ENCODE measurements around the gene ESYT1. TPM values are rescaled to one million over a fixed set of nuclear protein-coding genes. Genes with fewer than 3 reads are reported as not detected.

ESYT1 gene
- total and polyA plus RNA-seq, 2 experiments from 2014 or later = 108 to 216 TPM

DNA sequence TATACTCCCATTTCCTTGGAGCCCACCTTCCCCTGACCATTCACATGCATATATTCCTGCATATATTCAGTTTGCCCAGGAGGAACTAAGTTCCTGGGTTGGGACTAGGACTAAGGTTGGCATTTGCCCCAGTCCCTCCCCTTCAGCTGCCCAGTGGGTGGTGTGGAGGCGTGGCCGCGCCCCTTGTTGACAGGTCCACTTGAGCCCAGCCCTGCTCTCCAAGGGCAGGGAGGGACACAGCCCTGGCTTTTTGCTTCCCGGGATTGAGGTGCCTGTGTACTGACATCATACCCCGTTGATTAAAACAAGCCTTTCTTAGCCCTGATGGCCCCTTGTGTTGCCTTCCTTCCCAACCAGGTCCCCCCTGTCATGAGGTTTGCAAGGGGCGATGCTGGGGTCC lies 40.8 kb upstream of the ESYT1 start:
- Histone ChIP-seq H3F3A (ENCODE audit: insufficient read depth) (no peaks in the 10 kb centered on the region), H3K9me2 (ENCODE audit: insufficient read depth) (no peaks in the 10 kb centered on the region), H3K4me3 (no peak overlapping the region), H3K27me3 (replicated peaks; ENCODE audit: insufficient read depth) (no peaks in the 10 kb centered on the region), H3K9me3 (ENCODE audit: low read depth) (no peaks in the 10 kb centered on the region), H3K4me1 (ENCODE audit: insufficient read depth) (no peaks in the 10 kb centered on the region), H3K4me2 (ENCODE audit: unreplicated experiment) (no peak overlapping the region), H3K79me2 (ENCODE audit: insufficient read depth) (no peaks in the 10 kb centered on the region), H4K20me1 (ENCODE audit: insufficient read depth) (no peaks in the 10 kb centered on the region), H2AFZ (no peak overlapping the region), H3K27ac (no peak overlapping the region), H3K36me3 (ENCODE audit: low read depth) (no peaks in the 10 kb centered on the region), H3K9ac (no peak overlapping the region)
- TF ChIP-seq EZH2phosphoT487 (IDR thresholded peaks at IDR 0.05; ENCODE audit: insufficient read depth, low read depth) (no peak), EZH2 (IDR thresholded peaks at IDR 0.05; ENCODE audit: insufficient read depth, poor library complexity, severe bottlenecking) (no peak)
- DNase-seq = peak; percentile 27
- in situ Hi-C loops (cut with MboI) = no loop called here
- 64 to 72% methylated on average over 6 of the region's 6 CpGs for WGBS, 2 experiments (ENCODE audit: low coverage in 1 of 2, low lambda C conversion rate in 2 of 2, missing lambda C conversion rate in 2 of 2)

DNA sequence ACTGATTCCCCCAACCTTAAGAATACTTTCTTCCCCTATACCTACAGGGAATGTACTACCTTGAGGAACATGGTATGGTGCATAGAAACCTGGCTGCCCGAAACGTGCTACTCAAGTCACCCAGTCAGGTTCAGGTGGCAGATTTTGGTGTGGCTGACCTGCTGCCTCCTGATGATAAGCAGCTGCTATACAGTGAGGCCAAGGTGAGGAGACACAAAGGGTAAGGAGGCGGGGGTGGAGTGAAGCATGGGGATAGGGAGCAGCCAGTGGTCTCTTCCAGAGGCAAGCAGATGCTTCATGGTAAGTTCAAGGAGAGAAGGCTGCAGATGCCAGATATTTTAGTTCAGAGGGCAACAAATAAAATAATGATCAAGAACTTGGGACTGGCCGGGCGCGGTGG lies 30.3 kb upstream of the ESYT1 start:
- WGBS, 2 experiments (ENCODE audit: low coverage in 1 of 2, low lambda C conversion rate in 2 of 2, missing lambda C conversion rate in 2 of 2) = 77 to 86% methylated on average over 6 of the region's 6 CpGs
- TF ChIP-seq EZH2 (IDR thresholded peaks at IDR 0.05; ENCODE audit: insufficient read depth, poor library complexity, severe bottlenecking) (no peak), EZH2phosphoT487 (IDR thresholded peaks at IDR 0.05; ENCODE audit: insufficient read depth, low read depth) (no peak)
- Histone ChIP-seq H3K79me2 (ENCODE audit: insufficient read depth) (no peaks in the 10 kb centered on the region), H3F3A (ENCODE audit: insufficient read depth) (no peaks in the 10 kb centered on the region), H3K27me3 (replicated peaks; ENCODE audit: insufficient read depth) (peaks cover 24% of the 10 kb centered on the region), H3K4me1 (ENCODE audit: insufficient read depth) (no peaks in the 10 kb centered on the region), H3K9ac (no peak overlapping the region), H3K9me3 (ENCODE audit: low read depth) (no peaks in the 10 kb centered on the region), H3K4me3 (no peak overlapping the region), H3K4me2 (ENCODE audit: unreplicated experiment) (no peak overlapping the region), H3K27ac (no peak overlapping the region), H4K20me1 (ENCODE audit: insufficient read depth) (no peaks in the 10 kb centered on the region), H3K9me2 (ENCODE audit: insufficient read depth) (no peaks in the 10 kb centered on the region), H3K36me3 (ENCODE audit: low read depth) (no peaks in the 10 kb centered on the region), H2AFZ (no peak overlapping the region)
- no peak for DNase-seq
- in situ Hi-C loops (cut with MboI) = no loop called here

DNA sequence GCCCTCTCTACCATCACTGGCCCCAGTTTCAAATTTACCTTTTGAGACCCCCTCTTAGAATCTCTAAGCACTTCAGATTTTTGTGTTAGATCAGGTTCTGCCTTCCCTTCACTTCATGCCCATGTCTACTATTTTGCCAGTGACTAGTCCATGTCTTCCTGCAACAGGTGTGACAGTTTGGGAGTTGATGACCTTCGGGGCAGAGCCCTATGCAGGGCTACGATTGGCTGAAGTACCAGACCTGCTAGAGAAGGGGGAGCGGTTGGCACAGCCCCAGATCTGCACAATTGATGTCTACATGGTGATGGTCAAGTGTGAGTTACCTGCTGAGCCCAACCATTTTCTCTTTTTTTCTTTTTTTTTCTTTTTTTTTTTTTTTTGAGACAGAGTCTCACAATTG lies 29.5 kb upstream of the ESYT1 start:
- no peaks in the 10 kb centered on the region for H3K36me3 ChIP-seq (ENCODE audit: low read depth)
- no peak overlapping the region for H3K4me3 ChIP-seq
- no peak overlapping the region for H2AFZ ChIP-seq
- no peaks in the 10 kb centered on the region for H3K9me3 ChIP-seq (ENCODE audit: low read depth)
- H3K4me1 ChIP-seq (ENCODE audit: insufficient read depth) = 0 out of 2 replicates have a peak, but pooled peaks cover 5% of the 10 kb centered on the region
- peaks cover 24% of the 10 kb centered on the region for H3K27me3 ChIP-seq (replicated peaks; ENCODE audit: insufficient read depth)
- WGBS, 2 experiments (ENCODE audit: low coverage in 1 of 2, low lambda C conversion rate in 2 of 2, missing lambda C conversion rate in 2 of 2) = 63 to 74% methylated on average over 3 of the region's 3 CpGs
- in situ Hi-C loops (cut with MboI) = no loop called here
- H4K20me1 ChIP-seq (ENCODE audit: insufficient read depth) = no peaks in the 10 kb centered on the region
- H3F3A ChIP-seq (ENCODE audit: insufficient read depth) = no peaks in the 10 kb centered on the region
- no peak overlapping the region for H3K9ac ChIP-seq
- no peak overlapping the region for H3K4me2 ChIP-seq (ENCODE audit: unreplicated experiment)
- H3K79me2 ChIP-seq (ENCODE audit: insufficient read depth) = no peaks in the 10 kb centered on the region
- TF ChIP-seq EZH2phosphoT487 (IDR thresholded peaks at IDR 0.05; ENCODE audit: insufficient read depth, low read depth) (no peak), EZH2 (IDR thresholded peaks at IDR 0.05; ENCODE audit: insufficient read depth, poor library complexity, severe bottlenecking) (no peak)
- DNase-seq = no peak
- H3K27ac ChIP-seq = no peak overlapping the region
- H3K9me2 ChIP-seq (ENCODE audit: insufficient read depth) = no peaks in the 10 kb centered on the region

DNA sequence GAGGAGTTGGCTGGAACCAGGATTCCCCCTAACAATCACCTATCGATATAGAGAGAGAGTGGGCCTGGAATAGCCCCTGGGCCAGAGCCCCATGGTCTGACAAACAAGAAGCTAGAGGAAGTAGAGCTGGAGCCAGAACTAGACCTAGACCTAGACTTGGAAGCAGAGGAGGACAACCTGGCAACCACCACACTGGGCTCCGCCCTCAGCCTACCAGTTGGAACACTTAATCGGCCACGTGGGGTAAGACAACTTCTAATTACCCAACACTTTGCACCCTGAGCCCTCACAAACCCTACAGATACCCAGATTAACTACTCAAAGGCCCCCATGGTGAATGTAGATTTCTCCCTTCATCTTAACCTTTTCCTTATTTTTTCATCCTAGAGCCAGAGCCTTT lies 28.3 kb upstream of the ESYT1 start:
- Histone ChIP-seq H3K4me1 (ENCODE audit: insufficient read depth) (0 out of 2 replicates have a peak, but pooled peaks cover 6% of the 10 kb centered on the region), H3K27ac (no peak overlapping the region), H3K9me3 (ENCODE audit: low read depth) (no peaks in the 10 kb centered on the region), H3K9ac (no peak overlapping the region), H3K4me3 (no peak overlapping the region), H3F3A (ENCODE audit: insufficient read depth) (no peaks in the 10 kb centered on the region), H3K36me3 (ENCODE audit: low read depth) (no peaks in the 10 kb centered on the region), H4K20me1 (ENCODE audit: insufficient read depth) (no peaks in the 10 kb centered on the region), H3K79me2 (ENCODE audit: insufficient read depth) (peaks cover 4% of the 10 kb centered on the region), H3K4me2 (ENCODE audit: unreplicated experiment) (no peak overlapping the region), H2AFZ (no peak overlapping the region), H3K9me2 (ENCODE audit: insufficient read depth) (no peaks in the 10 kb centered on the region), H3K27me3 (replicated peaks; ENCODE audit: insufficient read depth) (peaks cover 24% of the 10 kb centered on the region)
- in situ Hi-C loops (cut with MboI) = no loop called here
- 66 to 76% methylated on average over 4 of the region's 4 CpGs for WGBS, 2 experiments (ENCODE audit: low coverage in 1 of 2, low lambda C conversion rate in 2 of 2, missing lambda C conversion rate in 2 of 2)
- no peak for DNase-seq
- no peak for TF ChIP-seq EZH2phosphoT487 (IDR thresholded peaks at IDR 0.05; ENCODE audit: insufficient read depth, low read depth)
- TF ChIP-seq EZH2 (IDR thresholded peaks at IDR 0.05; ENCODE audit: insufficient read depth, poor library complexity, severe bottlenecking) = no peak

DNA sequence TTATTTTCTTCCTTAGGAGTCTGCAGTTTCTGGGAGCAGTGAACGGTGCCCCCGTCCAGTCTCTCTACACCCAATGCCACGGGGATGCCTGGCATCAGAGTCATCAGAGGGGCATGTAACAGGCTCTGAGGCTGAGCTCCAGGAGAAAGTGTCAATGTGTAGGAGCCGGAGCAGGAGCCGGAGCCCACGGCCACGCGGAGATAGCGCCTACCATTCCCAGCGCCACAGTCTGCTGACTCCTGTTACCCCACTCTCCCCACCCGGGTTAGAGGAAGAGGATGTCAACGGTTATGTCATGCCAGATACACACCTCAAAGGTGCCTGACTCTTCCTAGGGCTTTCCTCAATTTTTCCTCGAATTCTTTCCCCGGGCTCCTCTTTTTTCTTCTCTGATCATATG lies 27.0 kb upstream of the ESYT1 start:
- H4K20me1 ChIP-seq (ENCODE audit: insufficient read depth) = no peaks in the 10 kb centered on the region
- H3K79me2 ChIP-seq (ENCODE audit: insufficient read depth) = peaks cover 17% of the 10 kb centered on the region
- H3K9ac ChIP-seq = no peak overlapping the region
- H3F3A ChIP-seq (ENCODE audit: insufficient read depth) = no peaks in the 10 kb centered on the region
- H3K4me1 ChIP-seq (ENCODE audit: insufficient read depth) = peaks cover 13% of the 10 kb centered on the region
- TF ChIP-seq EZH2 (IDR thresholded peaks at IDR 0.05; ENCODE audit: insufficient read depth, poor library complexity, severe bottlenecking) (no peak), EZH2phosphoT487 (IDR thresholded peaks at IDR 0.05; ENCODE audit: insufficient read depth, low read depth) (no peak)
- no peaks in the 10 kb centered on the region for H3K9me3 ChIP-seq (ENCODE audit: low read depth)
- 73 to 74% methylated on average over 14 of the region's 14 CpGs for WGBS, 2 experiments (ENCODE audit: low coverage in 1 of 2, low lambda C conversion rate in 2 of 2, missing lambda C conversion rate in 2 of 2)
- DNase-seq = no peak
- H3K27me3 ChIP-seq (replicated peaks; ENCODE audit: insufficient read depth) = peaks cover 15% of the 10 kb centered on the region
- in situ Hi-C loops (cut with MboI) = no loop called here
- no peaks in the 10 kb centered on the region for H3K36me3 ChIP-seq (ENCODE audit: low read depth)
- no peak overlapping the region for H3K4me3 ChIP-seq
- no peak overlapping the region for H3K27ac ChIP-seq
- no peak overlapping the region for H3K4me2 ChIP-seq (ENCODE audit: unreplicated experiment)
- H3K9me2 ChIP-seq (ENCODE audit: insufficient read depth) = no peaks in the 10 kb centered on the region
- no peak overlapping the region for H2AFZ ChIP-seq
